Measurements from ENCODE around the gene OPCML.

Gene OPCML

GRCh38 chr11:133506023-133506422, 26.3 kb downstream of the OPCML start:
- Mint-ChIP-seq H3K27me3 (ENCODE audit: low read depth, poor library complexity) (peaks cover 15% of the 10 kb centered on the region), H3K9me3 (no peaks in the 10 kb centered on the region), H3K4me3 (no peak overlapping the region), H3K36me3 (ENCODE audit: low read depth) (no peaks in the 10 kb centered on the region), H3K27ac (no peak overlapping the region), H3K4me1 (peaks cover 59% of the 10 kb centered on the region)
- no peak for DNase-seq
- no peak for TF ChIP-seq CTCF (IDR thresholded peaks at IDR 0.05)

- H3K9me3 Mint-ChIP-seq = no peaks in the 10 kb centered on the region
- no peak overlapping the region for H3K4me3 Mint-ChIP-seq
Measured at GRCh38 chr11:133504906-133505305, 27.4 kb downstream of the OPCML start.

GRCh38 chr11:133503776-133504175, 28.5 kb downstream of the OPCML start:
- peaks cover 67% of the 10 kb centered on the region for H3K4me1 Mint-ChIP-seq
- no peaks in the 10 kb centered on the region for H3K36me3 Mint-ChIP-seq (ENCODE audit: low read depth)

More at GRCh38 chr11:133504906-133505305, 27.4 kb downstream of the OPCML start:
- H3K27ac Mint-ChIP-seq = no peak overlapping the region
- TF ChIP-seq CTCF (IDR thresholded peaks at IDR 0.05) = no peak
- H3K27me3 Mint-ChIP-seq (ENCODE audit: low read depth, poor library complexity) = peaks cover 13% of the 10 kb centered on the region
- peaks cover 67% of the 10 kb centered on the region for H3K4me1 Mint-ChIP-seq
- no peak for DNase-seq
- H3K36me3 Mint-ChIP-seq (ENCODE audit: low read depth) = no peaks in the 10 kb centered on the region

GRCh38 chr11:133503236-133503635, 29.1 kb downstream of the OPCML start:
- Mint-ChIP-seq H3K27me3 (ENCODE audit: low read depth, poor library complexity) (peaks cover 13% of the 10 kb centered on the region), H3K9me3 (no peaks in the 10 kb centered on the region), H3K27ac (peak overlapping the region; percentile 83), H3K36me3 (ENCODE audit: low read depth) (no peaks in the 10 kb centered on the region), H3K4me1 (peaks cover 66% of the 10 kb centered on the region), H3K4me3 (no peak overlapping the region)
- no peak for TF ChIP-seq CTCF (IDR thresholded peaks at IDR 0.05)
- DNase-seq = no peak

More at GRCh38 chr11:133503776-133504175, 28.5 kb downstream of the OPCML start:
- TF ChIP-seq CTCF (IDR thresholded peaks at IDR 0.05) = no peak
- peak overlapping the region; percentile 83 for H3K27ac Mint-ChIP-seq
- H3K4me3 Mint-ChIP-seq = peak overlapping the region; percentile 18
- DNase-seq = no peak
- peaks cover 13% of the 10 kb centered on the region for H3K27me3 Mint-ChIP-seq (ENCODE audit: low read depth, poor library complexity)
- H3K9me3 Mint-ChIP-seq = no peaks in the 10 kb centered on the region

GRCh38 chr11:133501643-133502539, 30.4 kb downstream of the OPCML start:
- Mint-ChIP-seq H3K36me3 (ENCODE audit: low read depth) (no peaks in the 10 kb centered on the region), H3K4me3 (no peak overlapping the region), H3K4me1 (peaks cover 69% of the 10 kb centered on the region), H3K27me3 (ENCODE audit: low read depth, poor library complexity) (peaks cover 10% of the 10 kb centered on the region), H3K9me3 (no peaks in the 10 kb centered on the region), H3K27ac (no peak overlapping the region)
- TF ChIP-seq CTCF (IDR thresholded peaks at IDR 0.05) = no peak
- peak; percentile 33 for DNase-seq

GRCh38 chr11:133500936-133501335, 31.4 kb downstream of the OPCML start:
- no peaks in the 10 kb centered on the region for H3K9me3 Mint-ChIP-seq
- peaks cover 3% of the 10 kb centered on the region for H3K27me3 Mint-ChIP-seq (ENCODE audit: low read depth, poor library complexity)
- H3K4me3 Mint-ChIP-seq = no peak overlapping the region
- no peak for DNase-seq
- H3K36me3 Mint-ChIP-seq (ENCODE audit: low read depth) = no peaks in the 10 kb centered on the region
- H3K4me1 Mint-ChIP-seq = peaks cover 64% of the 10 kb centered on the region
- H3K27ac Mint-ChIP-seq = no peak overlapping the region
- no peak for TF ChIP-seq CTCF (IDR thresholded peaks at IDR 0.05)

All from nephron progenitor cell (in vitro differentiated cells).